ENCODE measurements around the gene MSANTD2. TPM values are rescaled to one million over a fixed set of nuclear protein-coding genes. Genes with fewer than 3 reads are reported as not detected.

Gene MSANTD2
- total and polyA plus RNA-seq, 2 experiments from 2014 or later: 18.7 to 34.4 TPM

DNA sequence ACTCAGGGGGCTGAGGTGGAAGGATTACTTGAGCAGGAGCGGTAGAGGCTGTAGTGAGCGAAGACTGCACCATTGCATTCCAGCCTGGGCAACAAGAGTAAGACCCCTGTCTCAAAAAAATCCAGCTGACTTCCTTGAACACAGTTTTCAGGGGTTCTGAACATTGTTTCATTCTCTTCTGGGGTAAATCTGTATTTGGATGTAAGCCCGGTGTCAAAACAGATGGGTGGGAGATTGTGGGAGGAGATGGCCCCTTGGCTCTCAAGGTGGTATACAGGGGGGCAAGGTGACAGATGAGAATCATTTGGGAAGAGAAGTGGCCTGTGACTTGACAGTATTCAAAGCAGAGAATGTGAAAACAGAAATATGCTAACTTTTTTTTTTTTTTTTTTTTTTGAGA lies 42.9 kb downstream of the MSANTD2 start:
- peaks cover 67% of the 10 kb centered on the region for H3K4me1 ChIP-seq (ENCODE audit: insufficient read depth)
- H3K9me2 ChIP-seq (ENCODE audit: insufficient read depth): no peaks in the 10 kb centered on the region
- no peaks in the 10 kb centered on the region for H3K36me3 ChIP-seq (ENCODE audit: insufficient read depth)
- H3K4me3 Mint-ChIP-seq: peak overlapping the region; percentile 13; the same call in 1 of the 3 replicates
- no peak overlapping the region for H3K27ac ChIP-seq (ENCODE audit: low read depth)
- H3K9me3 Mint-ChIP-seq: no peaks in the 10 kb centered on the region; the same call in 1 of the 3 replicates
- H3K27me3 Mint-ChIP-seq (ENCODE audit: insufficient read depth, low read depth, poor library complexity): peaks cover 96% of the 10 kb centered on the region
- TF ChIP-seq ZNF331 (CRISPR knock-in tag; IDR thresholded peaks at IDR 0.05; ENCODE audit: low read depth) (no peak), EZH2 (IDR thresholded peaks at IDR 0.05; ENCODE audit: low read depth, unreplicated experiment) (peak; percentile 60)
- H3K27ac Mint-ChIP-seq: no peak overlapping the region
- H3K4me1 Mint-ChIP-seq: peaks cover 51% of the 10 kb centered on the region
- peaks cover 13% of the 10 kb centered on the region for H4K20me1 ChIP-seq (replicated peaks; ENCODE audit: insufficient read depth)
- ATAC-seq (no peak), DNase-seq (ENCODE audit: low spot score) (no peak)
- peak overlapping the region; percentile 62; the same call in 1 of the 2 replicates for H3K4me2 ChIP-seq
- no peak overlapping the region for H2AFZ ChIP-seq
- no peak overlapping the region for H3K4me3 ChIP-seq
- peaks cover 3% of the 10 kb centered on the region; the same call in 1 of the 2 replicates for H3F3A ChIP-seq (replicated peaks; ENCODE audit: low read depth)
- H3K36me3 Mint-ChIP-seq (ENCODE audit: low read depth): no peaks in the 10 kb centered on the region
- H3K79me2 ChIP-seq (replicated peaks; ENCODE audit: insufficient read depth): no peaks in the 10 kb centered on the region
- H3K27me3 ChIP-seq (ENCODE audit: insufficient read depth): peaks cover 100% of the 10 kb centered on the region

DNA sequence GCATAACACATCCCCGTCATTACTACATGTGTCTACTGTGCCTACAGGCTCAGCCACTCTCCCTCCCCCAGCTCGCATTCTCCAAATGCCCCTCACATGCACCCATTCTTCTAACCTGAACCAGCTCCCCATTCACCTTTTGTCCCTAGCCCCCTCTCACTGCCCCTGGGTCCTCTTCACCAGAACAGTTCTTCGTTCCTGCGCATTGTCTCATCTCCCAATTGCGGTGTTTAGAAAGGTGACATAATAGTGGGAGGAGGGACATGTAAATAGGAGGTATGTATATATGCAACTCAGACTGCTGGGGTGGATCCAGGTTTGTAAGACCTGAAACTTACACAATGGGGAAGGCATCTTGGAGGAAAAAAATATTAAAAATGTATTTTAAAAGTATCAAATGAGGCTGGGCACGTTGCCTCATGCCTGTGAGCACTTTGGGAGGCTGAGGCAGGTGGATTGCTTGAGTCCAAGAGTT lies 43.4 kb downstream of the MSANTD2 start:
- Histone ChIP-seq H3K4me1 (ENCODE audit: insufficient read depth) (peaks cover 69% of the 10 kb centered on the region), H3K4me2 (peak overlapping the region; percentile 62), H3K9me2 (ENCODE audit: insufficient read depth) (no peaks in the 10 kb centered on the region), H3K79me2 (replicated peaks; ENCODE audit: insufficient read depth) (no peaks in the 10 kb centered on the region), H3K4me3 (no peak overlapping the region), H3K27me3 (ENCODE audit: insufficient read depth) (peaks cover 100% of the 10 kb centered on the region), H3F3A (replicated peaks; ENCODE audit: low read depth) (peaks cover 3% of the 10 kb centered on the region; the same call in 1 of the 2 replicates), H3K36me3 (ENCODE audit: insufficient read depth) (no peaks in the 10 kb centered on the region), H4K20me1 (replicated peaks; ENCODE audit: insufficient read depth) (peaks cover 13% of the 10 kb centered on the region), H3K27ac (ENCODE audit: low read depth) (no peak overlapping the region), H2AFZ (no peak overlapping the region)
- Mint-ChIP-seq H3K36me3 (ENCODE audit: low read depth) (no peaks in the 10 kb centered on the region), H3K27me3 (ENCODE audit: insufficient read depth, low read depth, poor library complexity) (peaks cover 98% of the 10 kb centered on the region), H3K27ac (no peak overlapping the region), H3K4me3 (peak overlapping the region; percentile 17; the same call in 2 of the 3 replicates), H3K4me1 (peaks cover 51% of the 10 kb centered on the region), H3K9me3 (no peaks in the 10 kb centered on the region; the same call in 1 of the 3 replicates)
- TF ChIP-seq STAT1 (IDR thresholded peaks at IDR 0.05; ENCODE audit: unreplicated experiment) (no peak), EZH2 (IDR thresholded peaks at IDR 0.05; ENCODE audit: low read depth, unreplicated experiment) (peak; percentile 78), ZNF331 (CRISPR knock-in tag; IDR thresholded peaks at IDR 0.05; ENCODE audit: low read depth) (no peak)
- ATAC-seq: no peak
- DNase-seq (ENCODE audit: low spot score): peak; percentile 41

DNA sequence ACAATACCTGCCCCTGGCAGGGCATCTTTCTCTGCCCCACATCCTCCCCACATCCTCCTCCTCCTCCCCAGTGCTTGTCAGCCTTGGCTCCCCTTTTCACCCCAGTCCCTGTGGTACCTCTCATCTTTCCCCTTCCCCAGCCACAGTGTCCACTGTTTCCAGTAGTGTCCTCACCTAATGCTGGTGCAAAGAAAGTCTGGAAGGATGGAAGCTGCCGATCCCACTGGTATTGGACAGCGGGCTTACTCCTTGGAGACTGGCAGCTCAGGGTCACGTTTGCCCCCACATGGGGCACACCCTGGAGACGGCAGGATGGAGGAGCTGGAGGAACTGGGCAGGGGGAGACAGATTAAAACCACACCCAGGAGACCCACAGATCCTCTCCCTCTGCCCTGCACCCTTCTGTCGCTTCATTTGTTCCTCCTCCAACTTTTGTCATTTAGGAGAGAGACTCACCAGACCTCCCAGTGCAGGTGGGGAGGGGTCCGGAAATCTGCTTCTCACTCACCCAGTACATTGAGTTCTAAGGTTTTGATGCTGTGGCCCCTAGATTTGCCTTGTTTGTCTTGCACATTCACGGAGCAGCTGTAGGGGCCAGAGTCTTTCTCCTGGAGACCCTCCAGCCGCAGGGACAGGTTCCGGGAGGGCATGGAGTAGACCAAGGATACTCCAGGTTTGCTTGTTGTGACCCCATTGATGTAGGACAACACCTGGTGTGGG lies 44.0 kb downstream of the MSANTD2 start:
- Mint-ChIP-seq H3K4me1 (peaks cover 45% of the 10 kb centered on the region), H3K27ac (no peak overlapping the region), H3K36me3 (ENCODE audit: low read depth) (no peaks in the 10 kb centered on the region), H3K4me3 (peak overlapping the region; percentile 17; the same call in 1 of the 3 replicates), H3K27me3 (ENCODE audit: insufficient read depth, low read depth, poor library complexity) (peaks cover 98% of the 10 kb centered on the region), H3K9me3 (no peaks in the 10 kb centered on the region; the same call in 1 of the 3 replicates)
- peak; percentile 42 for TF ChIP-seq EZH2 (IDR thresholded peaks at IDR 0.05; ENCODE audit: low read depth, unreplicated experiment)
- no peak for TF ChIP-seq POLR2AphosphoS5 (IDR thresholded peaks at IDR 0.05; ENCODE audit: low read depth)
- DNase-seq (ENCODE audit: low spot score): no peak
- Histone ChIP-seq H3K27me3 (ENCODE audit: insufficient read depth) (peaks cover 100% of the 10 kb centered on the region), H3F3A (replicated peaks; ENCODE audit: low read depth) (peaks cover 3% of the 10 kb centered on the region; the same call in 1 of the 2 replicates), H3K4me1 (ENCODE audit: insufficient read depth) (peaks cover 68% of the 10 kb centered on the region), H3K9me2 (ENCODE audit: insufficient read depth) (no peaks in the 10 kb centered on the region), H3K4me2 (peak overlapping the region; percentile 62), H3K79me2 (replicated peaks; ENCODE audit: insufficient read depth) (no peaks in the 10 kb centered on the region), H3K27ac (ENCODE audit: low read depth) (no peak overlapping the region), H3K4me3 (no peak overlapping the region), H4K20me1 (replicated peaks; ENCODE audit: insufficient read depth) (peaks cover 13% of the 10 kb centered on the region), H3K36me3 (ENCODE audit: insufficient read depth) (no peaks in the 10 kb centered on the region), H2AFZ (no peak overlapping the region)
- no peak for ATAC-seq
